B cell (primary cell): ENCODE data around the gene STAC. TPM values are rescaled to one million over a fixed set of nuclear protein-coding genes. Genes with fewer than 3 reads are reported as not detected.

ENCODE experiments used
- ATAC-seq: fragments of 200-7000 bp; cut with Tn5 transposase; one replicate; pipeline ENCODE4 v1.10.0; 2021; ENCODE audit warnings: low read depth, mild to moderate bottlenecking, moderate number of reproducible peaks, moderate library complexity
- CTCF ChIA-PET: fragments of 350-600 bp; sonication (Branson Sonifier 250); formaldehyde crosslinking; loops from one replicate; lab custom pipeline; 2021; ENCODE audit warnings: antibody characterized with exemption, inconsistent platforms; lab: Charles Lee
- POLR2A ChIA-PET: fragments of 350-600 bp; sonication (Branson Sonifier 250); formaldehyde crosslinking; loops from one replicate; lab custom pipeline; 2021; ENCODE audit warnings: antibody characterized with exemption; lab: Charles Lee
- DNase-seq: peaks from one replicate; pipeline ENCODE4 v3.0.0; 2013
- H2AFZ ChIP-seq: 2 replicates; pipeline ENCODE4 v1.6.1; 2012; ENCODE audit warnings: mild to moderate bottlenecking, low read depth, low read length; ENCODE audit not compliant: insufficient read depth, poor library complexity, severe bottlenecking
- H3K27ac ChIP-seq, 2 donors: 1 replicate in 1 of 2; 2 replicates in 1 of 2; pipeline ENCODE4 v1.5.1; 2012 to 2013; ENCODE audit warnings: low read length in 2 of 2, mild to moderate bottlenecking in 2 of 2, moderate library complexity in 1 of 2
- H3K27me3 ChIP-seq, 4 experiments: fragments of 200-600 bp in 1 of 4; sonication (generic) in 1 of 4; replicated peaks in 1 of 4; 1 replicate in 2 of 4; 2 replicates in 2 of 4; pipeline versions ENCODE4 v1.6.1 to v1.7.0; 2013 to 2016; ENCODE audit warnings: low read length in 3 of 4, mild to moderate bottlenecking in 2 of 4, mixed read lengths in 1 of 4, moderate library complexity in 1 of 4; ENCODE audit not compliant: insufficient read depth in 4 of 4, control insufficient read depth in 3 of 4; ENCODE audit errors: control extremely low read depth in 1 of 4
- H3K36me3 ChIP-seq, 2 experiments: replicated peaks in 1 of 2; 1 replicate in 1 of 2; 2 replicates in 1 of 2; pipeline versions ENCODE4 v1.6.1 to v1.7.1; 2013; ENCODE audit warnings: low read length in 1 of 2; ENCODE audit not compliant: insufficient read depth in 2 of 2, control insufficient read depth in 1 of 2; ENCODE audit errors: control extremely low read depth in 1 of 2, extremely low read depth in 1 of 2
- H3K4me1 ChIP-seq, 2 donors: fragments of 200-600 bp in 1 of 2; sonication (generic) in 1 of 2; 1 replicate in 1 of 2; 2 replicates in 1 of 2; pipeline versions ENCODE4 v1.5.1 to v1.6.1; 2013 to 2017; ENCODE audit warnings: low read length in 2 of 2; ENCODE audit not compliant: control insufficient read depth in 2 of 2, insufficient read depth in 2 of 2
- H3K4me2 ChIP-seq: replicated peaks from 2 replicates; pipeline ENCODE3; 2012; ENCODE audit warnings: mild to moderate bottlenecking, low read depth, low read length; ENCODE audit not compliant: poor library complexity, severe bottlenecking
- H3K4me3 ChIP-seq, 5 experiments: fragments of 200-600 bp in 1 of 5; sonication (generic) in 1 of 5; 1 replicate in 3 of 5; 2 replicates in 2 of 5; pipeline versions ENCODE4 v1.5.1 to v1.7.0; 2011 to 2016; ENCODE audit warnings: low read length in 4 of 5, mild to moderate bottlenecking in 4 of 5, low read depth in 2 of 5, control low read depth in 1 of 5, moderate library complexity in 1 of 5; ENCODE audit not compliant: insufficient read depth in 1 of 5; ENCODE audit errors: control extremely low read depth in 1 of 5, extremely low read depth in 1 of 5
- H3K79me2 ChIP-seq: fragments of 200-600 bp; sonication (generic); one replicate; pipeline ENCODE4 v1.6.0; 2016; ENCODE audit warnings: low read length; ENCODE audit not compliant: control insufficient read depth, insufficient read depth
- H3K9ac ChIP-seq: fragments of 200-600 bp; sonication (generic); 2 replicates; pipeline ENCODE4 v1.6.1; 2017; ENCODE audit warnings: mild to moderate bottlenecking, low read length, moderate library complexity
- H3K9me3 ChIP-seq, 3 donors: one replicate each; pipeline versions ENCODE4 v1.6.1 to v1.7.1; 2013; ENCODE audit warnings: low read length in 2 of 3; ENCODE audit not compliant: control insufficient read depth in 2 of 3, insufficient read depth in 1 of 3; ENCODE audit errors: control extremely low read depth in 1 of 3
- H4K20me1 ChIP-seq: 2 replicates; pipeline ENCODE4 v1.6.0; 2012; ENCODE audit warnings: mild to moderate bottlenecking, low read length; ENCODE audit not compliant: insufficient read depth, control insufficient read depth, poor library complexity, severe bottlenecking
- H3K27ac Mint-ChIP-seq: one replicate; pipeline ENCODE4 v1.8.0; 2021; ENCODE audit warnings: mixed read lengths
- H3K27me3 Mint-ChIP-seq: one replicate; pipeline ENCODE4 v1.8.0; 2021; ENCODE audit warnings: mixed read lengths
- H3K4me1 Mint-ChIP-seq: one replicate; pipeline ENCODE4 v1.8.0; 2021; ENCODE audit warnings: mixed read lengths
- H3K4me3 Mint-ChIP-seq: one replicate; pipeline ENCODE4 v1.8.0; 2021; ENCODE audit warnings: mixed read lengths
- H3K9me3 Mint-ChIP-seq: one replicate; pipeline ENCODE4 v1.8.0; 2022; ENCODE audit warnings: mixed read lengths; ENCODE audit not compliant: insufficient read depth
- CTCF ChIP-seq: fragments of 200-600 bp; IDR thresholded peaks from one replicate; pipeline ENCODE4 v1.8.0; 2022; ENCODE audit warnings: antibody characterized with exemption, mild to moderate bottlenecking
- EZH2 ChIP-seq: IDR thresholded peaks from 2 replicates; pipeline ENCODE4 v1.6.1; 2012; ENCODE audit warnings: borderline replicate concordance, low read depth, mild to moderate bottlenecking, moderate library complexity, low read length; ENCODE audit not compliant: insufficient read depth, poor library complexity, severe bottlenecking
- WGBS: methylation state at CpG from one replicate; pipeline ENCODE4 v1.1.5; 2013; ENCODE audit warnings: missing lambda C conversion rate; ENCODE audit not compliant: insufficient coverage; 5-methylcytosine and 5-hydroxymethylcytosine counted together
- intact Hi-C: fragments of 100-400 bp; cut with micrococcal nuclease; formaldehyde crosslinking; loops from one replicate; pipeline ENCODE4 v1.10.0; 2022
- polyA plus RNA-seq: library from polyadenylated mRNA; depleted of rRNA; stranded (reverse); fragments of >200 nt; gene quantifications from 2 replicates; pipeline ENCODE4 v1.2.3, GENCODE V29; 2012
- total RNA-seq, 2 donors: library from RNA; stranded (reverse); fragments of 120-200 nt in 1 of 2; gene quantifications; 1 replicate in 1 of 2; 2 replicates in 1 of 2; pipeline versions ENCODE4 v1.2.3 to v1.2.4, GENCODE V29; 2013 to 2022

STAC gene
- total and polyA plus RNA-seq, 2 donors (not counting 1 experiment from before 2014, with no cell fraction given): not detected

GRCh38 chr3:36558961-36559360, 178.7 kb downstream of the STAC start:
- Histone ChIP-seq H3K27ac (no peak overlapping the region), H3K4me3 (no peak overlapping the region), H3K27me3 (peaks cover 0 to 6% (median 0%) of the 10 kb centered on the region in 4 experiments), H4K20me1 (no peaks in the 10 kb centered on the region), H3K4me1 (peaks cover 13 to 14% of the 10 kb centered on the region in 2 donors), H3K4me2 (no peak overlapping the region), H3K79me2 (no peaks in the 10 kb centered on the region), H3K9ac (no peak overlapping the region), H3K36me3 (no peaks in the 10 kb centered on the region), H2AFZ (no peak overlapping the region), H3K9me3 (no peaks in the 10 kb centered on the region)
- CTCF ChIA-PET: no interaction called here
- intact Hi-C loops: no loop called here
- TF ChIP-seq EZH2: no peak
- TF ChIP-seq CTCF: no peak
- H3K9me3 Mint-ChIP-seq: no peaks in the 10 kb centered on the region
- no peak overlapping the region for H3K4me3 Mint-ChIP-seq
- peaks cover 10% of the 10 kb centered on the region for H3K27me3 Mint-ChIP-seq
- POLR2A ChIA-PET: no interaction called here
- DNase-seq (no peak), ATAC-seq (no peak)
- 100% methylated on average over 1 of the region's 2 CpGs for WGBS
- peaks cover 18% of the 10 kb centered on the region for H3K4me1 Mint-ChIP-seq
- no peak overlapping the region for H3K27ac Mint-ChIP-seq

- intact Hi-C loops: no loop called here
- H3K4me3 ChIP-seq: no peak overlapping the region
- H3K79me2 ChIP-seq: no peaks in the 10 kb centered on the region
- TF ChIP-seq CTCF: no peak
- no peak overlapping the region for H3K4me2 ChIP-seq
- Mint-ChIP-seq H3K27me3 (peaks cover 10% of the 10 kb centered on the region), H3K4me1 (peaks cover 18% of the 10 kb centered on the region), H3K4me3 (no peak overlapping the region), H3K9me3 (no peaks in the 10 kb centered on the region), H3K27ac (no peak overlapping the region)
- POLR2A ChIA-PET: no interaction called here
- no peak for ATAC-seq
- CTCF ChIA-PET: no interaction called here
- H3K36me3 ChIP-seq: no peaks in the 10 kb centered on the region
- no peak for DNase-seq
- H2AFZ ChIP-seq: no peak overlapping the region
- H3K27me3 ChIP-seq: peaks cover 0 to 6% (median 0%) of the 10 kb centered on the region in 4 experiments
- WGBS: 78% methylated on average over 4 of the region's 4 CpGs
- H3K9me3 ChIP-seq: no peaks in the 10 kb centered on the region
- H3K27ac ChIP-seq: no peak overlapping the region
- H4K20me1 ChIP-seq: no peaks in the 10 kb centered on the region
- peaks cover 13 to 14% of the 10 kb centered on the region in 2 donors for H3K4me1 ChIP-seq
- no peak overlapping the region for H3K9ac ChIP-seq
These were observed 180.4 kb downstream of the STAC start for GRCh38 chr3:36560685-36561084.
